GM12878 (cell line): Measurements from ENCODE around the gene CD82. TPM values are rescaled to one million over a fixed set of nuclear protein-coding genes. Genes with fewer than 3 reads are reported as not detected.

ENCODE experiments used
- ATAC-seq: fragments of 200-7000 bp; cut with Tn5 transposase; 3 replicates; pipeline ENCODE4 v1.9.1; 2020; ENCODE audit warnings: mild to moderate bottlenecking, moderate library complexity
- BruUV-seq: library from RNA; stranded (reverse); fragments of 400-500 nt; replicated peaks from 2 replicates; lab custom pipeline; 2021; lab: Mats Ljungman, UMichigan
- CTCF ChIA-PET: fragments of 300-600 bp; sonication (Branson Sonifier 250); formaldehyde crosslinking; extraction: SDS; loops from one replicate; lab custom pipeline; 2021; ENCODE audit warnings: inconsistent platforms; lab: Yijun Ruan, JAX
- POLR2A ChIA-PET: fragments of 350-600 bp; formaldehyde crosslinking; extraction: SDS; loops from one replicate; lab custom pipeline; 2021; ENCODE audit warnings: inconsistent platforms; lab: Charles Lee
- RAD21 ChIA-PET: fragments of 300-600 bp; sonication (Branson Sonifier 250); formaldehyde crosslinking; loops from one replicate; lab custom pipeline; 2023; ENCODE audit warnings: antibody characterized with exemption; ENCODE audit not compliant: unreplicated experiment; lab: Charles Lee
- SMC1A ChIA-PET: fragments of 300-600 bp; sonication (Branson Sonifier 250); formaldehyde crosslinking; loops from one replicate; lab custom pipeline; 2023; ENCODE audit not compliant: unreplicated experiment, uncharacterized antibody; lab: Charles Lee
- DNase-seq: peaks from one replicate; pipeline ENCODE4 v3.0.0-alpha.2; 2011; ENCODE audit warnings: low read depth, low spot score
- FAIRE-seq: peaks from 3 replicates; lab custom pipeline; 2011; peaks lifted over from hg19 to GRCh38; lab: Jason Lieb, UNC
- H2AFZ ChIP-seq: 2 replicates; pipeline ENCODE4 v1.6.0; 2011; ENCODE audit warnings: low read depth, low read length, control low read depth; ENCODE audit not compliant: control insufficient read depth
- H3K27ac ChIP-seq: 2 replicates; pipeline ENCODE4 v1.5.1; 2011; ENCODE audit warnings: control low read depth; ENCODE audit not compliant: control insufficient read depth, insufficient read depth
- H3K27me3 ChIP-seq, 2 experiments: replicated peaks in 1 of 2; 2 replicates each; pipeline versions ENCODE4 v1.6.0 to v1.6.1; 2011; ENCODE audit warnings: low read length in 1 of 2; ENCODE audit not compliant: control insufficient read depth in 2 of 2, insufficient read depth in 2 of 2
- H3K36me3 ChIP-seq, 2 experiments: 2 replicates each; pipeline ENCODE4 v1.5.1; 2011; ENCODE audit warnings: low read length in 1 of 2; ENCODE audit not compliant: control insufficient read depth in 2 of 2, insufficient read depth in 2 of 2
- H3K4me1 ChIP-seq: 2 replicates; pipeline ENCODE4 v1.6.1; 2011; ENCODE audit warnings: mild to moderate bottlenecking, low read length, moderate library complexity, mixed read lengths; ENCODE audit not compliant: control insufficient read depth, insufficient read depth
- H3K4me2 ChIP-seq: 2 replicates; pipeline ENCODE4 v1.6.0; 2011; ENCODE audit warnings: control low read depth; ENCODE audit not compliant: control insufficient read depth, insufficient read depth
- H3K4me3 ChIP-seq: fragments of 200-600 bp; sonication (generic); 2 replicates; pipeline ENCODE4 v1.5.1; 2016
- H3K79me2 ChIP-seq: 2 replicates; pipeline ENCODE4 v1.6.0; 2011; ENCODE audit warnings: low read length; ENCODE audit not compliant: control insufficient read depth, insufficient read depth
- H3K9ac ChIP-seq: 2 replicates; pipeline ENCODE4 v1.8.0; 2011; ENCODE audit warnings: low read length, control low read depth, mixed read lengths; ENCODE audit not compliant: control insufficient read depth, insufficient read depth
- H3K9me3 ChIP-seq: replicated peaks from 3 replicates; pipeline ENCODE4 v1.5.1; 2011; ENCODE audit warnings: mild to moderate bottlenecking, low read length; ENCODE audit not compliant: control insufficient read depth, insufficient read depth
- H4K20me1 ChIP-seq: 2 replicates; pipeline ENCODE4 v1.6.0; 2011; ENCODE audit not compliant: control insufficient read depth, insufficient read depth
- CBFB ChIP-seq: IDR thresholded peaks from 2 replicates; pipeline ENCODE4 v1.6.1; 2016; ENCODE audit warnings: antibody characterized with exemption, low read depth
- CHD2 ChIP-seq: IDR thresholded peaks from 2 replicates; pipeline ENCODE4 v1.6.1; 2011; ENCODE audit warnings: low read depth, low read length, improper control_type of control experiment, borderline replicate concordance
- KAT2A ChIP-seq: conservative IDR thresholded peaks from 2 replicates; pipeline ENCODE4 v1.6.1; 2011; ENCODE audit warnings: low read depth, low read length; ENCODE audit not compliant: control insufficient read depth
- MEF2B ChIP-seq: fragments of 450-650 bp; IDR thresholded peaks from 2 replicates; pipeline ENCODE4 v1.6.1; 2018; ENCODE audit warnings: mild to moderate bottlenecking, moderate library complexity; ENCODE audit not compliant: partially characterized antibody, poor library complexity, severe bottlenecking
- NKRF ChIP-seq: fragments of 450-650 bp; conservative IDR thresholded peaks from 2 replicates; pipeline ENCODE4 v1.6.1; 2017; ENCODE audit warnings: mild to moderate bottlenecking, moderate library complexity
- POLR2A ChIP-seq: IDR thresholded peaks from 2 replicates; pipeline ENCODE4 v1.6.1; 2011; ENCODE audit warnings: low read depth, mild to moderate bottlenecking, low read length
- SIX5 ChIP-seq: IDR thresholded peaks from 2 replicates; pipeline ENCODE4 v1.6.1; 2011; ENCODE audit warnings: mild to moderate bottlenecking, low read depth, low read length, moderate library complexity; ENCODE audit not compliant: severe bottlenecking
- TAF1 ChIP-seq: IDR thresholded peaks from 2 replicates; pipeline ENCODE4 v1.6.1; 2011; ENCODE audit warnings: mild to moderate bottlenecking, low read depth, low read length, borderline replicate concordance
- ZBTB40 ChIP-seq: fragments of 450-650 bp; IDR thresholded peaks from 2 replicates; pipeline ENCODE4 v1.6.1; 2016; ENCODE audit warnings: mild to moderate bottlenecking, moderate library complexity, borderline replicate concordance
- WGBS: methylation state at CpG from one replicate; pipeline ENCODE4 v1.1.6; 2016; ENCODE audit warnings: low lambda C conversion rate; ENCODE audit not compliant: insufficient replicate concordance, insufficient coverage; ENCODE audit errors: missing lambda C conversion rate; 5-methylcytosine and 5-hydroxymethylcytosine counted together
- in situ Hi-C: fragments of 300-500 bp; cut with MboI; formaldehyde crosslinking; loops from 9 replicates; pipeline ENCODE4 v1.14.3; 2018; ENCODE audit warnings: mixed read lengths
- intact Hi-C: fragments of 100-400 bp; cut with micrococcal nuclease; formaldehyde crosslinking; loops from one replicate; pipeline ENCODE4 v1.14.2; 2022; ENCODE audit not compliant: unreplicated experiment
- polyA plus RNA-seq, 11 experiments: library from polyadenylated mRNA; depleted of rRNA in 4 of 11; unstranded in 6 of 11; stranded (reverse) in 5 of 11; fragments of >200 nt; fragmentation: Nextera tagmentation in 4 of 11; fragmentation: Illumina TruSeq in 1 of 11; extraction: Ambion mirVana in 4 of 11; extraction: Trizol in 1 of 11; gene quantifications; 1 replicate in 1 of 11; 2 replicates in 10 of 11; pipeline versions ENCODE4 v1.2.1 to v1.2.3, GENCODE V29; 2011 to 2016; ENCODE audit warnings: inconsistent platforms in 2 of 11, missing spikeins in 2 of 11, low read depth in 1 of 11
- total RNA-seq, 4 experiments: library from RNA; depleted of rRNA in 3 of 4; stranded (reverse); fragments of >200 nt in 3 of 4; fragmentation: Illumina TruSeq in 1 of 4; extraction: Trizol in 1 of 4; gene quantifications; 2 replicates each; pipeline versions ENCODE4 v1.2.1 to v1.2.3, GENCODE V29; 2013 to 2021

The CD82 gene
- total and polyA plus RNA-seq, 10 of the 15 experiments (the other 5 are each of a cell fraction or from before 2014, with no cell fraction given), result 5.2 to 180 (median 84.7) TPM

GRCh38 chr11:44607987-44608386 lies 42.5 kb downstream of the CD82 start:
- ATAC-seq, result no peak
- H4K20me1 ChIP-seq, result no peaks in the 10 kb centered on the region
- no peak overlapping the region for H3K4me3 ChIP-seq
- SMC1A ChIA-PET, result interaction anchor here (1.1 to 1.6 kb wide), 7 partner anchors 11 to 51 kb away, joined by 3 to 12 read pairs (median 8); no protein-coding TSS in a partner anchor
- H3K9ac ChIP-seq, result no peak overlapping the region
- no peak for DNase-seq
- no TSS peak for BruUV-seq
- H3K4me2 ChIP-seq, result no peak overlapping the region
- RAD21 ChIA-PET, result interaction anchor here (1.1 to 1.5 kb wide), 5 partner anchors 10 to 51 kb away, joined by 3 to 11 read pairs (median 6); no protein-coding TSS in a partner anchor
- no peaks in the 10 kb centered on the region for H3K27me3 ChIP-seq
- no peak overlapping the region for H2AFZ ChIP-seq
- H3K27ac ChIP-seq, result peak overlapping the region; percentile 60
- TF ChIP-seq NKRF (no peak), POLR2A (0 out of 2 replicates have a peak, but pooled peaks have one; percentile 13)
- in situ Hi-C loops, result loop anchor here (5.0 kb wide), 1 partner anchor 41 kb away; the partner anchor contains the start of gene CD82
- CTCF ChIA-PET, result interaction anchor here (0.7 to 1.7 kb wide), 6 partner anchors 9 to 50 kb away, joined by 3 to 18 read pairs (median 6); no protein-coding TSS in a partner anchor
- POLR2A ChIA-PET, result interaction anchor here (21.2 kb wide), 1 partner anchor 40 kb away, joined by 434 read pairs; the partner anchor contains the start of gene CD82
- 23% methylated on average over 8 of the region's 8 CpGs for WGBS
- H3K9me3 ChIP-seq, result no peaks in the 10 kb centered on the region
- no peak for FAIRE-seq
- peaks cover 27 to 35% of the 10 kb centered on the region in 2 experiments for H3K36me3 ChIP-seq
- no peaks in the 10 kb centered on the region; the same call in 1 of the 2 replicates for H3K79me2 ChIP-seq
- H3K4me1 ChIP-seq, result peaks cover 89% of the 10 kb centered on the region
- intact Hi-C loops, result loop anchor here (2.0 kb wide), 1 partner anchor 49 kb away; no protein-coding TSS in a partner anchor

GRCh38 chr11:44608651-44608990 lies 43.2 kb downstream of the CD82 start:
- no peak overlapping the region for H3K4me2 ChIP-seq
- no peak for FAIRE-seq
- DNase-seq, result no peak
- H3K4me1 ChIP-seq, result peaks cover 89% of the 10 kb centered on the region
- no peaks in the 10 kb centered on the region for H4K20me1 ChIP-seq
- H3K9ac ChIP-seq, result peak overlapping the region; percentile 30
- no peaks in the 10 kb centered on the region; the same call in 1 of the 2 replicates for H3K79me2 ChIP-seq
- CTCF ChIA-PET, result interaction anchor here (0.9 to 10.3 kb wide), 6 partner anchors 8 to 254 kb away, joined by 3 to 477 read pairs (median 13); no protein-coding TSS in a partner anchor
- peak; percentile 11 for ATAC-seq
- in situ Hi-C loops, result loop anchor here (5.0 kb wide), 1 partner anchor 41 kb away; the partner anchor contains the start of gene CD82
- no peak overlapping the region for H2AFZ ChIP-seq
- H3K27ac ChIP-seq, result peak overlapping the region; percentile 60
- RAD21 ChIA-PET, result interaction anchor here (1.1 to 7.8 kb wide), 8 partner anchors 11 to 254 kb away, joined by 5 to 196 read pairs (median 40); partner anchors contain the start of gene CD82
- no peaks in the 10 kb centered on the region for H3K27me3 ChIP-seq
- WGBS, result 30% methylated on average over 9 of the region's 9 CpGs
- no peak overlapping the region for H3K4me3 ChIP-seq
- POLR2A ChIA-PET, result interaction anchor here (1.0 to 7.9 kb wide), 3 partner anchors 9 to 43 kb away, joined by 5 to 289 read pairs (median 136); partner anchors contain the start of gene CD82
- SMC1A ChIA-PET, result interaction anchor here (1.0 to 10.3 kb wide), 4 partner anchors 10 to 56 kb away, joined by 3 to 433 read pairs (median 137); partner anchors contain the start of gene CD82
- intact Hi-C loops, result loop anchor here (2.0 kb wide), 1 partner anchor 50 kb away; no protein-coding TSS in a partner anchor
- H3K9me3 ChIP-seq, result no peaks in the 10 kb centered on the region
- no TSS peak for BruUV-seq
- peaks cover 22 to 29% of the 10 kb centered on the region in 2 experiments for H3K36me3 ChIP-seq
- no peak for TF ChIP-seq ZBTB40
- peak; percentile 62 for TF ChIP-seq MEF2B
- TF ChIP-seq CHD2, result 0 out of 2 replicates have a peak, but pooled peaks have one; percentile 26
- TF ChIP-seq TAF1, result no peak
- no peak for TF ChIP-seq CBFB
- no peak for TF ChIP-seq KAT2A
- no peak for TF ChIP-seq SIX5
